GM21515 (cell line): ENCODE results near the gene LRRC4C.

ENCODE experiments used
- ATAC-seq: cut with Tn5 transposase; IDR thresholded peaks from one replicate; pipeline ENCODE4 v1.9.1; 2021; ENCODE audit not compliant: unreplicated experiment

LRRC4C gene

GRCh38 chr11:40134820-40135570, 1324.5 kb downstream of the LRRC4C start:
- no peak for ATAC-seq

GRCh38 chr11:40133498-40133897, 1326.0 kb downstream of the LRRC4C start:
- ATAC-seq = no peak

GRCh38 chr11:40132912-40133311, 1326.5 kb downstream of the LRRC4C start:
- ATAC-seq = no peak

- ATAC-seq = no peak
Measured at GRCh38 chr11:40130427-40130826, 1329.0 kb downstream of the LRRC4C start.

- no peak for ATAC-seq
Measured at GRCh38 chr11:40129266-40129665, 1330.2 kb downstream of the LRRC4C start.

- no peak for ATAC-seq
Measured at GRCh38 chr11:40125054-40125453, 1334.4 kb downstream of the LRRC4C start.

- no peak for ATAC-seq
Measured at GRCh38 chr11:40119661-40120060, 1339.8 kb downstream of the LRRC4C start.

GRCh38 chr11:40118780-40119179, 1340.7 kb downstream of the LRRC4C start:
- no peak for ATAC-seq

GRCh38 chr11:40118026-40118425, 1341.4 kb downstream of the LRRC4C start:
- no peak for ATAC-seq

GRCh38 chr11:40104941-40105550, 1354.4 kb downstream of the LRRC4C start:
- ATAC-seq = no peak

- ATAC-seq = no peak
Measured at GRCh38 chr11:40100781-40101180, 1358.7 kb downstream of the LRRC4C start.

- ATAC-seq = no peak
Measured at GRCh38 chr11:40100162-40100553, 1359.3 kb downstream of the LRRC4C start.

- ATAC-seq = no peak
Measured at GRCh38 chr11:40099426-40100161, 1359.9 kb downstream of the LRRC4C start.

- ATAC-seq = no peak
Measured at GRCh38 chr11:40095446-40095845, 1364.0 kb downstream of the LRRC4C start.

- ATAC-seq = no peak
Measured at GRCh38 chr11:40094954-40095353, 1364.5 kb downstream of the LRRC4C start.

GRCh38 chr11:40080434-40080833, 1379.0 kb downstream of the LRRC4C start:
- no peak for ATAC-seq
